GOT3 (cell line): ENCODE measurements around the gene SLC39A12.
"Not testable (repeated sequence)": the region's sequence is repeated elsewhere in the genome, so short reads cannot be mapped to it uniquely, and the experiment has no call there.

Source experiments
- DNase-seq: peaks from one replicate; lab custom pipeline; 2025; ENCODE audit warnings: mixed read lengths; lab: John Stamatoyannopoulos, UW

SLC39A12 gene

DNA sequence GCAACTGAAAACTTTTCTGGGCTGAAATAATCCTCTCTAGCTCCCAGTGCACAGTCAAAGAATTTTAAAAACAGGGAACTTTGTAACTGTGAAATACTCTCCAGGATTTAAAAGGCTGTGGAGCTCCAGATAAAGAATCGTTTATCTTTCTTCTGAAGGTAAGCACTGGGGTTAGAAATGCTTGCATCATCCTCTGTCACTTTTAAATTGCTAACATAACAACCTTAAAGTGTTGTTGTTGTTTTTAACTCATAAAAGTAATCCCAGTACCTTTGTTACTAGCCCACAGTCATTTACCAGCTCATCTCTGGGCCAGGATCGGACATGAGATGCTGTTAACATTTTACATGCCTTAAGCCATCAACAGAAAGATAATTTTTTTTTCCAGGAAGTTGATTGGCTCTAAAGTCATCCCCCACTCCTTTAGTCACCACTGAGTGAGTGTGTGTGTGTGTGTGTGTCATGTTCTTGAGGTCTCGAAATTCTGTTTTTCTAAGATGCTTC lies at the start of gene SLC39A12:
TSS of gene SLC39A12 (plus strand) at position 51 of the 504 bp plus-strand sequence. CDS start 1,359 bp downstream, outside the sequence.
- DNase-seq, result no peak

DNA sequence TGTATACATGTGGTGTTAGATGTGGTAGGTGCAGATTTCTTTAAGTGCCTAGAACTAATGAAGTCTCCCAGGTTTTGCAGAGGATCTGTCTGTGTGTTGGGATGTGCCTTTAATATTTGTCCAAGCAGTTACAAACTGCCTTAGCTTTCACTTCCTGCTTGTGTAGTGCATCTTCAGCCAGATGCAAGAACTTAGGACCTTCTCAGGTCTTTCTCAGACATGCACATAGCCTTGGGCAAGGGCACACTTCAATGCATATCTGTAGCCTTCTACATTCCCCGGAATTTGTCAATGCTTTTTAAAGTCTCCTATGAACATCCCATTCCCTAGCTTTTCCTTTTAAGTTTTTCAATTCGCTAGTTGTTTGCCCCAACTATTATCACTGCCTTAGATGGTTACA lies 47.2 kb upstream of the SLC39A12 start:
- DNase-seq, result no peak

DNA sequence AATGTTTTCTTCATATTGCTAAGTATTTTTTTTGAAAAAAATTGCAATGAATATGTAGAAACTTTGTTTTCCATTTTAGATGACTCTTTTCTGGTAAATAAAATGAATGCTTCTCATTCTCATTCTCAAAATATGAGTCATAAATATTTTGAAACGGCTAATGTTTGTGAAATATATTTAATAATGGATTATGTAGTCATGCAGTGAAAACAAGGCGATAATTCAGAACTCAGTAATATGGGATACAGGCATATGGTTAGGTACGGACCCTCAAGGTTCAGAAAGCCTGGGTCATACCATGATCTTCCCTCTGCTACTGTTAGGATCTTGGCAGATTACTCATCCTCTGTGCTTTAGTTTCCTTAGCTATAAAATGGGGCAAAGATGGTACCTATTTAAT lies 46.2 kb upstream of the SLC39A12 start:
- DNase-seq, result no peak

DNA sequence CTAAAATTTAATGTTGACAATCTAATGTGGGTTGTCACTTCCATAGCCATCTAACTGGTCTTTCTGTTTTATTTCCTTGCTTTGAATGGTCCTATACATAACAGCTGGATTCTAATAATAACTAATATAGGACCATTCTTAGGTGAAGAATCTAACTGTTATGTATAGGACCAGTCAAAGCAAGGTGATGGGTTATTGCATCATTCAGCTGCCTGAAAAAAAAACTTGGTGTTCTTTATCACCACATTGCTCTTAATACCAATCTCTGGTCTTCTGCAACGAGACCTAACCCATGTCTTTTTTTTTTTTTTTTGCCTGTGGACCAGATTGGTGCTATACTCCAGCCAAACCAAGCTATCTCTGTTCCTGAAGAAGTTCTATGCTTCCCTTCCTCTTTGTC lies 45.7 kb upstream of the SLC39A12 start:
- no peak for DNase-seq

DNA sequence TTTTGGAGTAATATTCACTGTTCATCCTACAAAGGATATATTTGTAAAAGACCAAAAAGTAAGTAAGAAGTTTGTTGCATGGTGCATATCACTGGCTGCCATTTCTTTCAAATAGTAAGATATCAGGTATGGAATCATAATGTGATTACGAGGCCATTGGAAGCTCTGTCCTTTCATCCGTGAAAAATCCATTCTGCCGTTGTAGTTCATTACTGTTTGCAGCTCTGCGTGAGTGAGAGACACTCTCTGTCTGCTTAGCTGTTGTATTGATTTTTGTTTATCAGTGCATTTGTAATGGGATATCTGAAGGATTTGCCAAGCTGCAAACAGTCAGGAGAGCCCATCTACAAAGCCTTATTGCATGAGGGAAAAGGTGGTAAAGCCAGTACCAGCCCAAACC lies 44.1 kb upstream of the SLC39A12 start:
- DNase-seq, result no peak

DNA sequence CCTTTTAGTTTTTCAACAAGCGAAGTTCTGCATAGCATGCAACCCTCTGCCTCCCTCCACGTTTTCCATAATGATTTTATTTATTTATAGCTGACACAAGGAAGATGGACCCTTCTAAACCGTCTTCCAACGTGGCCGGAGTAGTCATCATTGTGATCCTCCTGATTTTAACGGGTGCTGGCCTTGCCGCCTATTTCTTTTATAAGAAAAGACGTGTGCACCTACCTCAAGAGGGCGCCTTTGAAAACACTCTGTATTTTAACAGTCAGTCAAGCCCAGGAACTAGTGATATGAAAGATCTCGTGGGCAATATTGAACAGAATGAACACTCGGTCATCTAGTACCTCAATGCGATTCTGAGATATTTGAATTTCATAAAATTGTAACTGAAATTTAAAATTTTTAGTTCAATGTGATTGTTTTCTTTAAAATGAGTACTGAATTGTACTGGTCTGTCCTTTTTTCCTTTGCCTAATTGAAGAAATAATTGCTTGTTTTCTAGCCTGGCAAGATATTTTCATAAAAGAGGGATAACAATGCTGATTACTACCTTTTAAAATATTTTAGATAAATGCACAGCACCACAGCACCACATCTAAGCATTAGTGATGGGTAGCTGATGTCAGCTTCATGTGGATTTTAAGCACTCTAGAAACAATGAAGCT lies 41.5 kb upstream of the SLC39A12 start:
- DNase-seq, result no peak

DNA sequence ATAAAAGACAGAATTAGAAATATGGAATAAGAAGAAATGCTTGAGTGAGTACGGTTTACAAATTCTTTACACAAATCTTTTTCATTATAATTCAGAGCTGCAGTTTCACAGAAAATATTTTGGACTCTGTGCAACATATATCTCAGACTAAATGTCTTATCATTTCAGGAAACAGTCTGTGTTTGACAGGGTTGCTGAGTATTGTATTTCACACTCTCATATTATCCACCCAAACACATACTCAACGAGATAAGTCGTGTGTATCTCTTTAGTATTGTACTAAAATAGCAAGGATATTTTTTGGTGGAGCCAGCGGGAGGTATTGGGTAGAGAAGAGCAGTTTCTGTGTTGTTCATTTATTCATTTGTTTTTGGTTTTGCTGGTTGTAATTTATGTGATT lies 39.0 kb upstream of the SLC39A12 start:
- no peak for DNase-seq

DNA sequence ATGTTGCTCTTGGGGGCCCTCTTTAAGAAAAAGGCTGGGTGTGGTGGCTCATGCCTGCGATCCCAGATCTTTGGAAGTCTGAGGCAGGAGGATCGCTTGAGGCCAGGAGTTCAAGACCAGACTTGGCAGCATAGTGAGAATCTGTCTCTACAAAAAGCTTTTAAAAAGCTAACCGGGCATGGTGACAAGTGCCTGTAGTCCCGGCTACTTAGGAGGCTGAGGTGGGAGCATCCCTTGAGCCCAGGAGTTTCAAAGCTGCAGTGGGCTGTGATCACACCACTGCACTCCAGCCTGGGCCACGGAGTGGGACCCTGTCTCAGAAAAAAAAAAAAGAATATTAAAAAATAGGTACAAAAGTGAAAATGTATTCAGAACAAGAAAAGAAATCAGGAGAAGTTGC lies 38.1 kb upstream of the SLC39A12 start:
- no peak for DNase-seq

DNA sequence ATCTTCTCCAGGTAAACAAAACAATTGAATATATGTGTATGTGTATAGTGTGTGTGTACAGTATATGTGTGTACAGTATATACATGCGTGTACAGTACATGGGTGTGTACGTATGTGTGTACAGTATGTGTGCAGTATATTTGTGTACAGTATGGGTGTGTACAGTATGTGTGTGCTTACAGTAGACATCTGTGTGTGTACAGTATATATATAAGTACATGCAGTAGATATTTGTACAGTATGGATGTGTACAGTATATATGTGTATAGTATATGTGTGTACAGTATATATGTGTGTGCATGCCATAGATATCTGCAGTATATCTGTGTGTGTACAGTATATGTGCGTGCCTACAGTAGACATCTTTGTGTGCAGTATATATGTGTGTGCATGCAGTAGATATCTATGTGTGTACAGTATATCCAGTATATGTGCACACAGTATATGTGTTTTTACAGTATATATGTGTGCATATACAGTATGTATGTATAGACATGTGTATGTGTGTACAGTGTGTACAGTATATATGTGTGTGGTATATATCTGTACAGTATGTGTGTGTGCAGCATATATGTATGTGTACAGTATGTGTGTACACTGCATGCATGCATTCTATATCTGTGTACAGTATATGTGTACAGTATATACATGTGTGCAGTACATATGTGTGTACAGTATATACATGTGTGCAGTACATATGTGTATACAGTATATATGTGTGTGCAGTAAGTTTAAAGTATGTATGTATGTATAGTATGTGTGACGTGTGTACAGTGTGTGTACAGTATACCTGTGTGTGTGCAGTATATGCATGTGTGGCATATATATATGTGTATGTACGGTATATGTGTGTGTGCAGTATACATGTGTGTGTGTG lies 37.3 kb upstream of the SLC39A12 start:
- DNase-seq, result no peak

DNA sequence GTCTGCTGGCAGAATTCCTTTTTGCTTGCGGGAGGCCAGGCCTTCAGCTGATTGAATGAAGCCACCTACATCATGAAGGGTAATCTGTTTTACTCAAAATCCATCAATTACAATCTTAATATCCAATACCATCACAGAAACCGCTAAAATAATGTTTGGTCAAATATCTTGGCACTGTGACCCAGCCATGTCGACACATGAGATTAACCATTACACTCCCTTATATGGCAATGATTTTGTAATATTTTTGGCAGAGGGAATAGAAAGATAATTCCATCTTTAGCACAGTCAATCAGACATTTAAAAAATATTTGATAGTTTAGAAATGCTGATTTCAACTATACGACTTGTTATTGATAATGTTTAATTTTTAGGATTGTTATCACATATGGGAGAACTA lies 36.5 kb upstream of the SLC39A12 start:
- DNase-seq, result no peak

DNA sequence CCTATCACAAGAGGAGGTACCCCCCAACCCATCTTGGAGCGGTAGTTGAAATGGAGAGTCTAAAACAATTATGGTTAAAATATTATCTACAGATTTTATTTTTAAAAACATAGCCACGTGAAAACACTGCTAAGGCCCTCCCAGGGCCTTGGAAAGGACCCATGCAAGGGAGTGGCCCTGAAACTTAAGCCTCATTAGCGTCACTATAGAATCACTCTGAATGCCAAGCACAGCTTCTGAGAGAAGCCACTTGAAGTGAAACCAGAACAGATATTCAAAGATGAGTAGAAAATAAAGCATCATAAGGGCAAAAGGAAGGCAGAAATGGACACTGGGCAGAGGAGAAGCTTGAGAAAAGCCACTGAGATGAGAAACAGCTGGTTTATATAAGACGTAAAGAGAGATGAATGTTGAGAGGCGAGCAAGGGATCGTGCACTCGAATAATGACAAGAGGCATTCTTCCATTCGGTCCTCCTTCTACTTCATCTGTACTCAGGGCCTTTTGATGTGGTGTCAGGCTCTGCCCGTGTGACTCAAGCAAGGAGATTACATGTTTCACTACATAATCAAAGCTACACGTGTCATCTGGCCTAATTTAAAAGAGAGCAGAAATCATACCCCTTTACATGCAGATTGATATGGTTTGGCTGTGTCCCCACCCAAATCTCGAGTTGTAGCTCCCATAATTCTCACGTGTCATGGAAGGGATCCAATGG lies 33.4 kb upstream of the SLC39A12 start:
- DNase-seq, result no peak

DNA sequence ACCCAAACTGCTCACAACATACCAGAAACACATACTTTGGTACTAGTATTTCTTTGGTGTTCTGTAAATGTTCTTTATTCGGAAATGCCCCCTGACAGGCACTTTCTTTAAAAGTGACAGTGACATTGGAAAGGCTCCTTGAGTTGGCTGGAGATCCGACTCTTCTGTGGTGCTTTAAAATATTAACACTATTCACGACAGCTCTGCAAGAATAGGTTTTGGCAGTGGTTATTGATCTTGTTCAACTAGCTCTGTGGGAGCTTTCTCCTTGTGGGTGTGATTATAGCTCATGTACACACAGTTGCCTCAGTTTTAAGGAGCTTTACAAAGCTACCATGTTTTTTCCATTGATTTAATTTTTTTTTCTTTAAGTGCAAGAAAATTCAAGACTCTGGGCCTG lies 30.3 kb upstream of the SLC39A12 start:
- DNase-seq, result no peak

DNA sequence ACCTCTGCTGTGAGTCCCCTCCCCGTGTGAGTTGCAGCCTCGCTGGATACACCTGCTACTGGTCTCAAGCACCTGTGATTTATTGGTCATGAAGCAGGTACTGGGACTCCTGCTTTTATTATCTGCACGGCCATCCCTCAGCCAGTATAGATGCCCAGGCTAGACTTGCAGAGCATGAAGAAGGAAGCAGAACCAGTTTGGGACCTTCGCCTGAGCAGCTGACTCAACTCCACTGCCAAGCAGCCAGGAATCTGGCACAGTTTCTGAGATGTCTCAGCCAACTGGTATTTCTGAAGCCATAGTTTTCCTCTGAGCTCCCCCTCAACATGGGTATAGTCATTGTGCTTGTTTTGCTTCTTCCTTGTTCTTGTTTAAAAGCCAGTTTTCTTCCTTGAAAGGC lies 28.0 kb upstream of the SLC39A12 start:
- DNase-seq, result no peak

DNA sequence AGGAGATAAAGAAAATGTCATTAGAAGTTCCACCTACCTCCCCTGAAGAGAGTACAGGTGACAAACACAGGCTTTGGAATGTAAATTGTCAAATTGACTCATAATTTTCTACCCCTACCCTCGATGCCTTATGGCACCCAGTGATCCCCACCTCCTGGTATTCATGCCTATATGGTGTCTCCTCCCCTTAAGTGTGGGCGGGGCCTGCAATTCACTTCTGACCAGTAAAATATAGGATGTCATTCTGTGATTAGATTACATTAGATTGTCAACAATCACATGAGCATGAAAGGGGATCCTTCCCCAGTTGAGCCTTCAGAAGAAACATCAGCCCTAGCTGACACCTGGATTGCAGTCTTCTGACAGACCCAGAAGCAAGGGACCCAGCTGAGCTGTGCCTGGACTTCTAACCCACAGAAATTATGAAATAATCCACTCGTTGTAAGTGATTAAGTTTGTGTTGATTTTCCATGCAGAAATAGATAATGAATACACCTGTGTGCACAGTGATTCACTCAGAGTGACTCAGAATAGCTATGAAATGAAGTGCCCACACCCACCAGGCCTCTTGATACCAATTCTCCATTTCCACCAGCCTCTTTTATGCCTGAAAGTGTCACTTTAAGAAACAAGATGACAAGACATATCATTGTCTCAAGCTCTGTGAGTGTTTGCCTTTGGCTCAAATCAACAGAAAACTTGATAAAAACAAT lies 8.5 kb upstream of the SLC39A12 start:
- no peak for DNase-seq

DNA sequence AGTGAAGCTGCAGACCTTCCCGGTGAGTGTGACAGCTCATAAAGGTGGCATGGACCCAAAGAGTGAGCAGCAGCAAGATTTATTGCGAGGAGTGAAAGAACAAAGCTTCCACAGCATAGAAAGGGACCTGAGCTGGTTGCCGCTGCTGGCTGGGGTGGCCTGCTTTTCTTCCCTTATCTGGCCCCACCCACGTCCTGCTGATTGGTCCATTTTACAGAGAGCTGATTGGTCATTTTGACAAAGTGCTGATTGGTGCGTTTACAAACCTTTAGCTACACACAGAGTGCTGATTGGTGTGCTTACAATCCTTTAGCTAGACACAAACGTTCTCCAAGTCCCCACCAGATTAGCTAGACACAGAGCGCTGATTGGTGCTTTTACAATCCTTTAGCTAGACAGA lies 1.4 kb upstream of the SLC39A12 start:
- DNase-seq, result not testable (repeated sequence)

DNA sequence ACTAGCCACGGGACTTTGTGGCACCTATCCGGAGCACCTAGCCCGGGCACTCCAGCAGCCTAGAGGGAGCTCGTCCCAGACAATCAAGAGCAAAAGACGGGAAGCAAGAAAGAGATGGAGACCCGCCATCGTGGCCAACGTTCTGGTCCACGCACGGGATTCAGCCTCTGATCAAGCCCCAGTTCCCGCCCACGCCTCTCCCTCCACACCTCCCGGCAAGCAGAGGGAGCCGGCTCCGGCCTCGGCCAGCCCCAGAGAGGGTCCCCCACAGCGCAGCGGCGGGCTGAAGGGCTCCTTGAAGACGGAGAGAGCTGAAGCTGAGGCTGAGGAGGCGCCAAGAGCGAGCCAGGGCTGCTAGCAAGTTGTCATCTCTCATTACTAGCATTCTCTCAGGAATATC lies 992 bp upstream of the SLC39A12 start:
- no peak for DNase-seq

DNA sequence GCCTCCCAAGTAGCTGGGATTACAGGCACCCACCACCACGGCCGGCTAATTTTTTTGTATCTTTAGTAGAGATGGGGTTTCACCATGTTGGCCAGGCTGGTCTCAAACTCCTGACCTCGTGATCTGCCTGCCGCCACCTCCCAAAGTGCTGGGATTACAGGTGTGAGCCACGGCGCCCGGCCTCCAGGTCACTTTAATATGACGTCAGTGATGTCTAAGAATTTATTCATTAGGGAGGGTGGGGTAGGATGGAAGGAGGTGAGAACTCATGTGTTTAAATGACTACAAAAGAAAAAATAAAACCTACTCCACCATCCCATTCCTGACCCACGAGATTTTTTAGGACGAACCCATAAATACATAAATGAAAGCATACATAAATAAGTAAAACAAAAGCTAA lies 2.7 kb downstream of the SLC39A12 start:
- not testable (repeated sequence) for DNase-seq

DNA sequence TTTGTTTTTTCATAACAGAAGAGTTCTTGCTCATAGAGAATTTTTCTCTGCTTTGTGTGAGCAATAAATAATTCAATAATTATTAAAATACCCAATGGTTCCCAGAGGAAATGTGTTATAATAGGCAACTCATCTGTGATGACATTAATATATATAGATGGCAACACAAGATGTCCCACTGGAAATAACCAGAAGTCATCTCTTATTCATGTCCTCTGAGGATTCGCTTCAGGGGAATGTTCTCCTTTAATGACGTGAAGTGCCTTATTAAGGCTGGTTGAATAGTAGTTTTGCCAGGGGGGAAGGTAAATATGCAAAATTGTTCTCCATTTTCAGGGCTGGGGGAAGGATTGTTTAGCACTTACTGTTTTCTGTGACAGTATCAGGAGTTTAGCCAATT lies 3.1 kb downstream of the SLC39A12 start:
- no peak for DNase-seq

DNA sequence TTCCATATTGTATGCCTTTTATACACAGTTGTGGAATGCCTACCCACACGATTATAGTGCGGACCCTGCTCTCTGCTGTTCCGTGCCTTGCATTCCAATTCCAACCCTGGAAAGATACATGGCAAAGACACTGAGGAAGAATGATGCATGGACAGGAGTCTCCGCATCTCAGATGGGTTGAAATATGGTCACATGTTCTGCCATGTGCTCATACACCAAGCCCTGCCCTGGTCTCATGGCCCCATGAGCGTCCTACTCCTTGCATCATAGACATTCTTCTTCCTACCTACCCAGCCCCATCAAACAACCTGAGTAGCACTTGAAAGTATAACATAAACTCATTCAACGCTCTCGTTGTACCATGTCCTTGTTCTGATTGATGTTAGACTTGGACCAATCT lies 6.3 kb downstream of the SLC39A12 start:
- DNase-seq, result no peak

DNA sequence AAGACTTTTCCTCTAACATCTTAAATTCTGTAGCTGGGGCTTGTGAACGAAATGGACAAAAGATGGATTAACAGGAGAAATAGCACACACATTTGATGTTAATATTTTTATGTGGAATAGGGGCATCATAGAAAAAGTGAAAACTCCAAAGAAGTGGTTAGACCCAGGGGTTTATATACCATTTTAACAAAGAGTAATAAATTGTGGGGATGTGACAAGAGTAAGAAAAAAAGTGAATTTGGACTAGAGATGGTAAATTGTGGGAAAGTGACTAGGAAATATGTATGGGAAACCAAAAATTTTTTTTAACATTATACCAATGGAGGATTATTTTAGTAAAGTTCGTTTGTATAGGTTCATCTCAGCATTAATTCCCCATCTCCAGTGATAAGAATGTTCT lies 8.2 kb downstream of the SLC39A12 start:
- DNase-seq, result no peak

DNA sequence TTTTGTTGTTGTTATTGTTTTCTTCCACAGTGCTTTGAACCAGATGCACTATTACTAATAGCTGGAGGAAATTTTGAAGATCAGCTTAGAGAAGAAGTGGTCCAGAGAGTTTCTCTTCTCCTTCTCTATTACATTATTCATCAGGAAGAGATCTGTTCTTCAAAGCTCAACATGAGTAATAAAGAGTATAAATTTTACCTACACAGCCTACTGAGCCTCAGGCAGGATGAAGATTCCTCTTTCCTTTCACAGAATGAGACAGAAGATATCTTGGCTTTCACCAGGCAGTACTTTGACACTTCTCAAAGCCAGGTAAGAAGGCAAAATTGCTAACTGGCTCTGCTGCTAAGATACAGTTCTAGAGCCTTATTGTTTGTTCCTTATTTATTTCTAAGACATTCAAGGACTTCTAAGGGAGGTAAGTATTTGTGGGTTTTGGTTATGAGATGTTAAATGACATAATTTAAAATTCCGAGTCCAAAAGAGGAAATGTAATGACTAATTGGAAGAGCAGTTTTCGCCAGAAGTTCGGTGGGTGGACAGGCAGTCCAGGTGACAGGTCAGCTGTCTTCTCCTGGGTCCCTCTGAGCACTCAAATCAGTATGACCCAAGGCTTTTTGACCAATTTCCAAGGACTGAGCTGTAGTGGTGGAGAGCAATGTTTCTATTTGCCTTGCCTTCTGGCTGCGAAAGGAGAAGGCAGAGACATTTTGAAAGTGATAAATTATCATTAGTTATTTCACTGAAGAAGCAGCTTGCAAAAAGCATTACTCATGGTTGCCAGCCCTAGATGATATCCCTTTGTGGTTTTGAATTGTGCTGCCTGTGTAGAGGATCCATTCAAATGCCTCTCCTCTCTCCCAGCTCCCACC lies 10.1 kb downstream of the SLC39A12 start:
- DNase-seq, result no peak
